Lung (tissue), 12 donors: ENCODE measurements around the gene CFAP20DC. TPM values are rescaled to one million over a fixed set of nuclear protein-coding genes. Genes with fewer than 3 reads are reported as not detected.
A peak's percentile ranks its signal among the peaks of the same experiment; 100 is the strongest.

ENCODE experiments used
- ATAC-seq: fragments of 200-7000 bp; cut with Tn5 transposase; one replicate; pipeline ENCODE4 v1.9.1; 2020; ENCODE audit warnings: moderate number of reproducible peaks; ENCODE audit not compliant: insufficient read depth, low FRiP score
- DNase-seq, 3 donors: peaks; one replicate each; pipeline ENCODE4 v3.0.0-alpha.2; 2013 to 2017
- H3K27ac ChIP-seq, 2 donors: one replicate each; pipeline ENCODE4 v1.5.1; 2013; ENCODE audit warnings: mild to moderate bottlenecking in 2 of 2, moderate library complexity in 2 of 2, control low read depth in 1 of 2, inconsistent platforms in 1 of 2, low read depth in 1 of 2, low read length in 1 of 2
- H3K27me3 ChIP-seq, 3 donors: one replicate each; pipeline ENCODE4 v1.5.1; 2013; ENCODE audit warnings: low read length in 2 of 3; ENCODE audit not compliant: control insufficient read depth in 3 of 3, insufficient read depth in 3 of 3
- H3K36me3 ChIP-seq, 4 donors: one replicate each; pipeline ENCODE4 v1.5.1; 2013; ENCODE audit warnings: low read length in 4 of 4, mild to moderate bottlenecking in 1 of 4, moderate library complexity in 1 of 4; ENCODE audit not compliant: control insufficient read depth in 4 of 4, insufficient read depth in 4 of 4
- H3K4me1 ChIP-seq, 5 donors: one replicate each; pipeline ENCODE4 v1.5.1; 2013; ENCODE audit warnings: low read length in 5 of 5, mild to moderate bottlenecking in 2 of 5, moderate library complexity in 1 of 5; ENCODE audit not compliant: control insufficient read depth in 5 of 5, insufficient read depth in 5 of 5
- H3K4me3 ChIP-seq: one replicate; pipeline ENCODE4 v1.5.1; 2013; ENCODE audit warnings: mild to moderate bottlenecking, control low read depth, moderate library complexity
- H3K9ac ChIP-seq, 2 donors: one replicate each; pipeline ENCODE4 v1.5.1; 2013; ENCODE audit warnings: low read length in 2 of 2, control low read depth in 1 of 2; ENCODE audit not compliant: insufficient read depth in 1 of 2
- H3K9me3 ChIP-seq, 4 donors: one replicate each; pipeline ENCODE4 v1.5.1; 2013; ENCODE audit warnings: low read length in 3 of 4, mild to moderate bottlenecking in 1 of 4, moderate library complexity in 1 of 4; ENCODE audit not compliant: control insufficient read depth in 4 of 4, insufficient read depth in 3 of 4
- CTCF ChIP-seq: IDR thresholded peaks from 2 replicates; pipeline ENCODE4 v1.5.1; 2012; ENCODE audit warnings: mild to moderate bottlenecking; ENCODE audit errors: control extremely low read depth, extremely low read depth
- WGBS, 2 donors: extraction: QIAGEN DNeasy Blood & Tissue Kit; methylation state at CpG; one replicate each; pipeline ENCODE4 v1.1.7; 2013; 5-methylcytosine and 5-hydroxymethylcytosine counted together
- polyA plus RNA-seq, 2 donors: library from polyadenylated mRNA; stranded (reverse); fragments of 200-250 nt; gene quantifications; one replicate each; pipeline ENCODE4 v1.2.1, GENCODE V29; 2013
- total RNA-seq, 2 donors: library from RNA; depleted of rRNA in 1 of 2; stranded (reverse); fragments of >200 nt in 1 of 2; gene quantifications; one replicate each; pipeline ENCODE4 v1.2.1, GENCODE V29; 2014 to 2021
- donor health status: control.
- donor health status: control.
- donor health status: Bipolar disorder and iron deficiency.
- donor health status: healthy.
- donor health status: DM: yes; HTN: yes; CAD: no.

CFAP20DC gene
- total and polyA plus RNA-seq, 4 donors, result 0.47 to 5.4 (median 1.5) TPM

GRCh38 chr3:58723173-58723572 is 326.7 kb downstream of the CFAP20DC start:
- 50 to 70% methylated on average over 3 of the region's 3 CpGs for WGBS, 2 donors
- ATAC-seq (no peak), DNase-seq (peak in 2 of 3 donors; percentile 63 to 76)
- no peak for TF ChIP-seq CTCF
- H3K4me1 ChIP-seq, result peaks cover 0 to 28% (median 0%) of the 10 kb centered on the region in 5 donors
- no peaks in the 10 kb centered on the region for H3K36me3 ChIP-seq
- no peak overlapping the region for H3K27ac ChIP-seq
- no peaks in the 10 kb centered on the region for H3K9me3 ChIP-seq
- H3K4me3 ChIP-seq, result no peak overlapping the region
- H3K9ac ChIP-seq, result no peak overlapping the region
- H3K27me3 ChIP-seq, result no peaks in the 10 kb centered on the region

- DNase-seq (peak in 2 of 3 donors; percentile 14 to 43), ATAC-seq (no peak)
- no peak overlapping the region for H3K27ac ChIP-seq
- 55 to 61% methylated on average over 4 of the region's 4 CpGs for WGBS, 2 donors
- H3K9ac ChIP-seq, result no peak overlapping the region
- no peaks in the 10 kb centered on the region for H3K27me3 ChIP-seq
- no peaks in the 10 kb centered on the region for H3K36me3 ChIP-seq
- H3K9me3 ChIP-seq, result no peaks in the 10 kb centered on the region
- no peak for TF ChIP-seq CTCF
- peaks cover 0 to 28% (median 0%) of the 10 kb centered on the region in 5 donors for H3K4me1 ChIP-seq
- H3K4me3 ChIP-seq, result no peak overlapping the region
Observed at GRCh38 chr3:58722561-58722960, 327.3 kb downstream of the CFAP20DC start.

- H3K27ac ChIP-seq, result no peak overlapping the region
- H3K9ac ChIP-seq, result no peak overlapping the region
- no peak for DNase-seq
- no peaks in the 10 kb centered on the region for H3K27me3 ChIP-seq
- no peak for ATAC-seq
- 73 to 83% methylated on average over 3 of the region's 3 CpGs for WGBS, 2 donors
- H3K4me3 ChIP-seq, result no peak overlapping the region
- peaks cover 0 to 28% (median 0%) of the 10 kb centered on the region in 5 donors for H3K4me1 ChIP-seq
- no peaks in the 10 kb centered on the region for H3K36me3 ChIP-seq
- no peak for TF ChIP-seq CTCF
- H3K9me3 ChIP-seq, result no peaks in the 10 kb centered on the region
Observed at GRCh38 chr3:58720526-58720925, 329.3 kb downstream of the CFAP20DC start.

GRCh38 chr3:58719684-58720083 is 330.1 kb downstream of the CFAP20DC start:
- Histone ChIP-seq H3K4me3 (no peak overlapping the region), H3K4me1 (peaks cover 0 to 25% (median 0%) of the 10 kb centered on the region in 5 donors), H3K27me3 (no peaks in the 10 kb centered on the region), H3K27ac (no peak overlapping the region), H3K9ac (no peak overlapping the region), H3K9me3 (no peaks in the 10 kb centered on the region), H3K36me3 (no peaks in the 10 kb centered on the region)
- TF ChIP-seq CTCF, result no peak
- no peak for ATAC-seq
- 60 to 70% methylated on average over 2 of the region's 2 CpGs for WGBS, 2 donors
- DNase-seq, result peak in 1 of 3 donors; percentile 20
